Measurements from ENCODE around the gene IAPP.
"Not testable (repeated sequence)": the region's sequence is repeated elsewhere in the genome, so short reads cannot be mapped to it uniquely, and the experiment has no call there.

The IAPP gene

GRCh38 chr12:21413369-21414277, 40.9 kb downstream of the IAPP start:
- Histone ChIP-seq H3K4me3 (ENCODE audit: low read depth in 1 of 2, low read length in 1 of 2) (no peak overlapping the region), H3K4me1 (ENCODE audit: control insufficient read depth in 1 of 2, insufficient read depth in 1 of 2, low read depth in 1 of 2, low read length in 1 of 2) (no peaks in the 10 kb centered on the region), H3K27ac (no peak overlapping the region), H3K36me3 (no peaks in the 10 kb centered on the region), H3K9me3 (no peaks in the 10 kb centered on the region), H3K27me3 (no peaks in the 10 kb centered on the region)
- no peak for TF ChIP-seq CTCF (IDR thresholded peaks at IDR 0.05)

GRCh38 chr12:21416511-21417121, 43.9 kb downstream of the IAPP start:
- TF ChIP-seq CTCF (IDR thresholded peaks at IDR 0.05): no peak
- Histone ChIP-seq H3K27me3 (no peaks in the 10 kb centered on the region), H3K36me3 (no peaks in the 10 kb centered on the region), H3K27ac (no peak overlapping the region), H3K4me3 (ENCODE audit: low read depth in 1 of 2, low read length in 1 of 2) (no peak overlapping the region), H3K9me3 (no peaks in the 10 kb centered on the region), H3K4me1 (ENCODE audit: control insufficient read depth in 1 of 2, insufficient read depth in 1 of 2, low read depth in 1 of 2, low read length in 1 of 2) (no peaks in the 10 kb centered on the region)

- not testable (repeated sequence) for H3K36me3 ChIP-seq; H3K9me3 ChIP-seq; H3K27me3 ChIP-seq; H3K4me3 ChIP-seq (ENCODE audit: low read depth in 1 of 2, low read length in 1 of 2); H3K4me1 ChIP-seq (ENCODE audit: control insufficient read depth in 1 of 2, insufficient read depth in 1 of 2, low read depth in 1 of 2, low read length in 1 of 2); H3K27ac ChIP-seq
These were observed 45.7 kb downstream of the IAPP start for GRCh38 chr12:21418398-21418797.

- not testable (repeated sequence) for H3K27ac ChIP-seq; H3K36me3 ChIP-seq; H3K4me3 ChIP-seq (ENCODE audit: low read depth in 1 of 2, low read length in 1 of 2); H3K27me3 ChIP-seq; H3K9me3 ChIP-seq; H3K4me1 ChIP-seq (ENCODE audit: control insufficient read depth in 1 of 2, insufficient read depth in 1 of 2, low read depth in 1 of 2, low read length in 1 of 2)
These were observed 46.5 kb downstream of the IAPP start for GRCh38 chr12:21419009-21419699.

GRCh38 chr12:21428241-21428640, 55.5 kb downstream of the IAPP start:
- no peaks in the 10 kb centered on the region for H3K9me3 ChIP-seq
- H3K4me1 ChIP-seq (ENCODE audit: control insufficient read depth in 1 of 2, insufficient read depth in 1 of 2, low read depth in 1 of 2, low read length in 1 of 2): no peaks in the 10 kb centered on the region
- H3K4me3 ChIP-seq (ENCODE audit: low read depth in 1 of 2, low read length in 1 of 2): no peak overlapping the region
- H3K27me3 ChIP-seq: peaks cover 4% of the 10 kb centered on the region
- no peak for TF ChIP-seq CTCF (IDR thresholded peaks at IDR 0.05)
- H3K27ac ChIP-seq: no peak overlapping the region
- no peaks in the 10 kb centered on the region for H3K36me3 ChIP-seq
